Measurements from ENCODE around the gene MED8.

GRCh38 chr1:43423672-43424550 lies 34.3 kb upstream of the MED8 start:
- no peak for TF ChIP-seq POLR2AphosphoS5 (IDR thresholded peaks at IDR 0.05; ENCODE audit: low read depth)
- no peak for TF ChIP-seq CREB1 (CRISPR knock-in tag; IDR thresholded peaks at IDR 0.05; ENCODE audit: low read depth)
- no peak for TF ChIP-seq CTCF (conservative IDR thresholded peaks at IDR 0.05; ENCODE audit: low read depth in 2 of 2)
- no peak for TF ChIP-seq EZH2 (IDR thresholded peaks at IDR 0.05; ENCODE audit: low read depth, unreplicated experiment)
- TF ChIP-seq EZH2phosphoT487 (IDR thresholded peaks at IDR 0.05; ENCODE audit: unreplicated experiment) = no peak
- TF ChIP-seq, protein P1, sequence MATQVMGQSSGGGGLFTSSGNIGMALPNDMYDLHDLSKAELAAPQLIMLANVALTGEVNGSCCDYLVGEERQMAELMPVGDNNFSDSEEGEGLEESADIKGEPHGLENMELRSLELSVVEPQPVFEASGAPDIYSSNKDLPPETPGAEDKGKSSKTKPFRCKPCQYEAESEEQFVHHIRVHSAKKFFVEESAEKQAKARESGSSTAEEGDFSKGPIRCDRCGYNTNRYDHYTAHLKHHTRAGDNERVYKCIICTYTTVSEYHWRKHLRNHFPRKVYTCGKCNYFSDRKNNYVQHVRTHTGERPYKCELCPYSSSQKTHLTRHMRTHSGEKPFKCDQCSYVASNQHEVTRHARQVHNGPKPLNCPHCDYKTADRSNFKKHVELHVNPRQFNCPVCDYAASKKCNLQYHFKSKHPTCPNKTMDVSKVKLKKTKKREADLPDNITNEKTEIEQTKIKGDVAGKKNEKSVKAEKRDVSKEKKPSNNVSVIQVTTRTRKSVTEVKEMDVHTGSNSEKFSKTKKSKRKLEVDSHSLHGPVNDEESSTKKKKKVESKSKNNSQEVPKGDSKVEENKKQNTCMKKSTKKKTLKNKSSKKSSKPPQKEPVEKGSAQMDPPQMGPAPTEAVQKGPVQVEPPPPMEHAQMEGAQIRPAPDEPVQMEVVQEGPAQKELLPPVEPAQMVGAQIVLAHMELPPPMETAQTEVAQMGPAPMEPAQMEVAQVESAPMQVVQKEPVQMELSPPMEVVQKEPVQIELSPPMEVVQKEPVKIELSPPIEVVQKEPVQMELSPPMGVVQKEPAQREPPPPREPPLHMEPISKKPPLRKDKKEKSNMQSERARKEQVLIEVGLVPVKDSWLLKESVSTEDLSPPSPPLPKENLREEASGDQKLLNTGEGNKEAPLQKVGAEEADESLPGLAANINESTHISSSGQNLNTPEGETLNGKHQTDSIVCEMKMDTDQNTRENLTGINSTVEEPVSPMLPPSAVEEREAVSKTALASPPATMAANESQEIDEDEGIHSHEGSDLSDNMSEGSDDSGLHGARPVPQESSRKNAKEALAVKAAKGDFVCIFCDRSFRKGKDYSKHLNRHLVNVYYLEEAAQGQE (IDR thresholded peaks at IDR 0.05; ENCODE audit: unreplicated experiment) = no peak
- TF ChIP-seq ZNF114 (CRISPR knock-in tag; IDR thresholded peaks at IDR 0.05) = no peak

Measured in GM23338 (cell line).